ENCODE results near the gene CXCL14.

The CXCL14 gene

GRCh38 chr5:135578685-135579341 lies at the start of gene CXCL14:
Gene CXCL14 (minus strand): TSS chr5:135578991. CDS start chr5:135578778, 213 bp downstream.
- DNase-seq: peak; percentile 60

GRCh38 chr5:135626636-135627035 lies 47.8 kb upstream of the CXCL14 start:
- no peak for DNase-seq

GRCh38 chr5:135625961-135626360 lies 47.2 kb upstream of the CXCL14 start:
- DNase-seq: no peak

GRCh38 chr5:135625486-135625885 lies 46.7 kb upstream of the CXCL14 start:
- no peak for DNase-seq

- no peak for DNase-seq
Measured at GRCh38 chr5:135625061-135625460, 46.3 kb upstream of the CXCL14 start.

GRCh38 chr5:135623186-135623715 lies 44.5 kb upstream of the CXCL14 start:
- DNase-seq: no peak

GRCh38 chr5:135615581-135616260 lies 36.9 kb upstream of the CXCL14 start:
- DNase-seq: no peak

- no peak for DNase-seq
Measured at GRCh38 chr5:135615171-135615570, 36.4 kb upstream of the CXCL14 start.

- no peak for DNase-seq
Measured at GRCh38 chr5:135609981-135610380, 31.2 kb upstream of the CXCL14 start.

- DNase-seq: no peak
Measured at GRCh38 chr5:135608761-135609443, 30.1 kb upstream of the CXCL14 start.

- DNase-seq: no peak
Measured at GRCh38 chr5:135608361-135608760, 29.6 kb upstream of the CXCL14 start.

- DNase-seq: no peak
Measured at GRCh38 chr5:135606431-135606830, 27.6 kb upstream of the CXCL14 start.

- DNase-seq: no peak
Measured at GRCh38 chr5:135605221-135605620, 26.4 kb upstream of the CXCL14 start.

- DNase-seq: no peak
Measured at GRCh38 chr5:135604056-135604455, 25.3 kb upstream of the CXCL14 start.

GRCh38 chr5:135602882-135603721 lies 24.3 kb upstream of the CXCL14 start:
- DNase-seq: peak; percentile 78

- DNase-seq: no peak
Measured at GRCh38 chr5:135601466-135601865, 22.7 kb upstream of the CXCL14 start.

GRCh38 chr5:135600971-135601381 lies 22.2 kb upstream of the CXCL14 start:
- DNase-seq: no peak

GRCh38 chr5:135600152-135600570 lies 21.4 kb upstream of the CXCL14 start:
- no peak for DNase-seq

- DNase-seq: no peak
Measured at GRCh38 chr5:135599421-135600151, 20.8 kb upstream of the CXCL14 start.

GRCh38 chr5:135598691-135599395 lies 20.1 kb upstream of the CXCL14 start:
- no peak for DNase-seq

- DNase-seq: no peak
Measured at GRCh38 chr5:135596788-135597187, 18.0 kb upstream of the CXCL14 start.
